GM18873 (cell line): ENCODE measurements around the gene COX15.
"Not testable (repeated sequence)": the region's sequence is repeated elsewhere in the genome, so short reads cannot be mapped to it uniquely, and the experiment has no call there.

Experiments used
- ATAC-seq: cut with Tn5 transposase; IDR thresholded peaks from one replicate; pipeline ENCODE4 v1.9.1; 2021; ENCODE audit warnings: mild to moderate bottlenecking, moderate library complexity, moderate number of reproducible peaks; ENCODE audit not compliant: unreplicated experiment, low FRiP score

COX15 gene

GRCh38 chr10:99732033-99732842 lies at the start of gene COX15, which contains the start of gene CUTC:
COX15 (minus strand) TSS chr10:99732127; CDS start chr10:99732049, 78 bp downstream.
CUTC (plus strand) TSS chr10:99732234; CDS start chr10:99732349, 115 bp downstream.
- peak; percentile 64 for ATAC-seq

- no peak for ATAC-seq
Observed at GRCh38 chr10:99779335-99779734, 47.4 kb upstream of the COX15 start.

GRCh38 chr10:99777918-99778714 lies 46.2 kb upstream of the COX15 start:
- ATAC-seq = no peak

- ATAC-seq = no peak
Observed at GRCh38 chr10:99775850-99776249, 43.9 kb upstream of the COX15 start.

- no peak for ATAC-seq
Observed at GRCh38 chr10:99770408-99771045, 38.6 kb upstream of the COX15 start.

- ATAC-seq = no peak
Observed at GRCh38 chr10:99769706-99770105, 37.8 kb upstream of the COX15 start.

- no peak for ATAC-seq
Observed at GRCh38 chr10:99768556-99768955, 36.6 kb upstream of the COX15 start.

- no peak for ATAC-seq
Observed at GRCh38 chr10:99767901-99768300, 36.0 kb upstream of the COX15 start.

- no peak for ATAC-seq
Observed at GRCh38 chr10:99766302-99766681, 34.4 kb upstream of the COX15 start.

- no peak for ATAC-seq
Observed at GRCh38 chr10:99765672-99766301, 33.9 kb upstream of the COX15 start.

GRCh38 chr10:99761365-99761764 lies 29.4 kb upstream of the COX15 start:
- no peak for ATAC-seq

GRCh38 chr10:99760321-99760720 lies 28.4 kb upstream of the COX15 start:
- ATAC-seq = no peak

GRCh38 chr10:99758211-99758891 lies 26.4 kb upstream of the COX15 start:
- ATAC-seq = no peak

GRCh38 chr10:99756159-99756558 lies 24.2 kb upstream of the COX15 start:
- ATAC-seq = no peak

GRCh38 chr10:99754670-99755069 lies 22.7 kb upstream of the COX15 start:
- no peak for ATAC-seq

- no peak for ATAC-seq
Observed at GRCh38 chr10:99750641-99751040, 18.7 kb upstream of the COX15 start.

- no peak for ATAC-seq
Observed at GRCh38 chr10:99748823-99749451, 17.0 kb upstream of the COX15 start.

- not testable (repeated sequence) for ATAC-seq
Observed at GRCh38 chr10:99746166-99746565, 14.2 kb upstream of the COX15 start.

GRCh38 chr10:99743841-99744240 lies 11.9 kb upstream of the COX15 start:
- ATAC-seq = no peak

GRCh38 chr10:99742701-99743100 lies 10.8 kb upstream of the COX15 start:
- ATAC-seq = no peak
